MM.1S (cell line): ENCODE results near the gene PIK3R2.

Experiments used
- EZH2 ChIP-seq: fragments of 300-600 bp; sonication (generic); optimal IDR thresholded peaks from 2 replicates; pipeline ENCODE3; 2017; ENCODE audit warnings: low read depth, mild to moderate bottlenecking, antibody characterized with exemption, low read length, mixed read lengths
- TF ChIP-seq, protein P1 (sequence below): fragments of 300-600 bp; sonication (generic); IDR thresholded peaks from 2 replicates; pipeline ENCODE4 v1.5.1; 2016; ENCODE audit warnings: antibody characterized with exemption, low read length, mixed read lengths

GRCh38 chr19:18122860-18123795, 29.8 kb upstream of the PIK3R2 start:
- TF ChIP-seq, protein P1, sequence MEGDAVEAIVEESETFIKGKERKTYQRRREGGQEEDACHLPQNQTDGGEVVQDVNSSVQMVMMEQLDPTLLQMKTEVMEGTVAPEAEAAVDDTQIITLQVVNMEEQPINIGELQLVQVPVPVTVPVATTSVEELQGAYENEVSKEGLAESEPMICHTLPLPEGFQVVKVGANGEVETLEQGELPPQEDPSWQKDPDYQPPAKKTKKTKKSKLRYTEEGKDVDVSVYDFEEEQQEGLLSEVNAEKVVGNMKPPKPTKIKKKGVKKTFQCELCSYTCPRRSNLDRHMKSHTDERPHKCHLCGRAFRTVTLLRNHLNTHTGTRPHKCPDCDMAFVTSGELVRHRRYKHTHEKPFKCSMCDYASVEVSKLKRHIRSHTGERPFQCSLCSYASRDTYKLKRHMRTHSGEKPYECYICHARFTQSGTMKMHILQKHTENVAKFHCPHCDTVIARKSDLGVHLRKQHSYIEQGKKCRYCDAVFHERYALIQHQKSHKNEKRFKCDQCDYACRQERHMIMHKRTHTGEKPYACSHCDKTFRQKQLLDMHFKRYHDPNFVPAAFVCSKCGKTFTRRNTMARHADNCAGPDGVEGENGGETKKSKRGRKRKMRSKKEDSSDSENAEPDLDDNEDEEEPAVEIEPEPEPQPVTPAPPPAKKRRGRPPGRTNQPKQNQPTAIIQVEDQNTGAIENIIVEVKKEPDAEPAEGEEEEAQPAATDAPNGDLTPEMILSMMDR: no peak
- no peak for TF ChIP-seq EZH2
